H1 (cell line): Measurements from ENCODE around the gene NPY2R. TPM values are rescaled to one million over a fixed set of nuclear protein-coding genes. Genes with fewer than 3 reads are reported as not detected.

ENCODE experiments used
- CTCF ChIA-PET: fragments of 300-600 bp; sonication (Branson Sonifier 250); formaldehyde crosslinking; loops from one replicate; lab custom pipeline; 2021; ENCODE audit not compliant: partially characterized antibody; lab: Charles Lee
- POLR2A ChIA-PET: fragments of 300-600 bp; sonication (Branson Sonifier 250); formaldehyde crosslinking; loops from one replicate; lab custom pipeline; 2021; ENCODE audit warnings: inconsistent platforms; ENCODE audit not compliant: partially characterized antibody; lab: Charles Lee
- DNase-seq, 2 experiments: peaks; one replicate each; pipeline versions ENCODE4 v3.0.0 to v3.0.0-alpha.2; 2010 to 2022; ENCODE audit warnings: low spot score in 2 of 2, low read depth in 1 of 2, mixed read lengths in 1 of 2
- FAIRE-seq: peaks from 2 replicates; lab custom pipeline; 2011; peaks lifted over from hg19 to GRCh38; lab: Jason Lieb, UNC
- H2AFZ ChIP-seq: 2 replicates; pipeline ENCODE4 v1.8.1; 2012; ENCODE audit warnings: low read length, inconsistent platforms
- H2AK5ac ChIP-seq: 2 replicates; pipeline ENCODE4 v1.6.1; 2013; ENCODE audit warnings: low read depth, low read length
- H2BK120ac ChIP-seq: replicated peaks from 2 replicates; pipeline ENCODE3; 2013; ENCODE audit warnings: low read depth, low read length, inconsistent platforms
- H2BK12ac ChIP-seq: 2 replicates; pipeline ENCODE4 v1.6.1; 2013; ENCODE audit warnings: low read depth, low read length
- H2BK15ac ChIP-seq: 2 replicates; pipeline ENCODE4 v1.6.1; 2013; ENCODE audit warnings: low read length
- H2BK20ac ChIP-seq: 2 replicates; pipeline ENCODE4 v1.6.1; 2013; ENCODE audit warnings: low read length
- H2BK5ac ChIP-seq: 2 replicates; pipeline ENCODE4 v1.6.1; 2013; ENCODE audit warnings: low read depth, low read length
- H3K14ac ChIP-seq: 2 replicates; pipeline ENCODE4 v1.6.1; 2013; ENCODE audit warnings: inconsistent platforms; ENCODE audit not compliant: insufficient read length
- H3K18ac ChIP-seq: 2 replicates; pipeline ENCODE4 v1.6.1; 2013; ENCODE audit warnings: low read length; ENCODE audit errors: extremely low read depth
- H3K23ac ChIP-seq: 2 replicates; pipeline ENCODE4 v1.6.1; 2013; ENCODE audit warnings: inconsistent platforms; ENCODE audit not compliant: insufficient read length
- H3K23me2 ChIP-seq: 2 replicates; pipeline ENCODE4 v1.6.1; 2013; ENCODE audit warnings: low read depth, low read length
- H3K27ac ChIP-seq: 2 replicates; pipeline ENCODE4 v1.6.1; 2011; ENCODE audit warnings: low read depth, low read length, inconsistent platforms
- H3K27me3 ChIP-seq, 4 experiments: replicated peaks in 1 of 4; 1 replicate in 1 of 4; 2 replicates in 3 of 4; pipeline versions ENCODE4 v1.6.1 to v1.8.1; 2011 to 2013; ENCODE audit warnings: low read length in 3 of 4, mild to moderate bottlenecking in 3 of 4, inconsistent platforms in 2 of 4, mixed read lengths in 2 of 4, moderate library complexity in 1 of 4; ENCODE audit not compliant: control insufficient read depth in 3 of 4, insufficient read depth in 3 of 4; ENCODE audit errors: extremely low read depth in 1 of 4
- H3K36me3 ChIP-seq, 4 experiments: 2 replicates each; pipeline versions ENCODE4 v1.6.1 to v1.8.1; 2011 to 2013; ENCODE audit warnings: mild to moderate bottlenecking in 4 of 4, low read length in 3 of 4, moderate library complexity in 2 of 4, control low read depth in 1 of 4, inconsistent platforms in 1 of 4; ENCODE audit not compliant: insufficient read depth in 4 of 4, control insufficient read depth in 2 of 4
- H3K4ac ChIP-seq: replicated peaks from 2 replicates; pipeline ENCODE3; 2013; ENCODE audit warnings: low read length, low read depth, mixed read lengths, inconsistent platforms; ENCODE audit not compliant: insufficient read length
- H3K4me1 ChIP-seq, 4 experiments: replicated peaks in 1 of 4; 1 replicate in 1 of 4; 2 replicates in 3 of 4; pipeline versions ENCODE4 v1.6.1 to v1.8.1; 2011 to 2013; ENCODE audit warnings: low read length in 3 of 4, inconsistent platforms in 2 of 4, mixed read lengths in 1 of 4; ENCODE audit not compliant: insufficient read depth in 4 of 4, control insufficient read depth in 3 of 4
- H3K4me2 ChIP-seq, 2 experiments: 2 replicates each; pipeline versions ENCODE4 v1.6.1 to v1.8.1; 2011 to 2013; ENCODE audit warnings: low read depth in 2 of 2, low read length in 2 of 2, control low read depth in 1 of 2, inconsistent platforms in 1 of 2, mild to moderate bottlenecking in 1 of 2; ENCODE audit not compliant: insufficient read depth in 1 of 2
- H3K4me3 ChIP-seq, 4 experiments: fragments of 200-600, 300-600 bp in 1 of 4; sonication (generic), shearing (Covaris generic), sonication (Bioruptor Twin) in 1 of 4; 2 replicates each; pipeline versions ENCODE4 v1.5.1 to v1.8.1; 2011 to 2016; ENCODE audit warnings: low read length in 4 of 4, low read depth in 3 of 4, control low read depth in 2 of 4, inconsistent platforms in 2 of 4, mild to moderate bottlenecking in 2 of 4, mixed read lengths in 1 of 4, moderate library complexity in 1 of 4; ENCODE audit not compliant: insufficient read depth in 2 of 4; ENCODE audit errors: extremely low read depth in 1 of 4
- H3K56ac ChIP-seq: replicated peaks from 2 replicates; pipeline ENCODE3; 2013; ENCODE audit warnings: low read depth, mild to moderate bottlenecking, mixed read lengths, low read length, inconsistent platforms; ENCODE audit not compliant: insufficient read length
- H3K79me1 ChIP-seq: 2 replicates; pipeline ENCODE4 v1.6.1; 2013; ENCODE audit warnings: low read depth, low read length, control low read depth
- H3K79me2 ChIP-seq, 2 experiments: 2 replicates each; pipeline versions ENCODE4 v1.6.1 to v1.8.1; 2012 to 2013; ENCODE audit warnings: low read length in 2 of 2, mild to moderate bottlenecking in 2 of 2, inconsistent platforms in 1 of 2; ENCODE audit not compliant: insufficient read depth in 2 of 2, control insufficient read depth in 1 of 2
- H3K9ac ChIP-seq, 4 experiments: replicated peaks in 1 of 4; 1 replicate in 1 of 4; 2 replicates in 3 of 4; pipeline versions ENCODE4 v1.6.1 to v1.8.1; 2011 to 2013; ENCODE audit warnings: low read depth in 3 of 4, low read length in 3 of 4, control low read depth in 2 of 4, mild to moderate bottlenecking in 2 of 4, moderate library complexity in 2 of 4, inconsistent platforms in 1 of 4; ENCODE audit errors: extremely low read depth in 1 of 4
- H3K9me3 ChIP-seq, 2 experiments: 2 replicates each; pipeline versions ENCODE4 v1.6.1 to v1.8.1; 2012 to 2013; ENCODE audit warnings: mild to moderate bottlenecking in 2 of 2, moderate library complexity in 2 of 2, control low read depth in 1 of 2, inconsistent platforms in 1 of 2, low read depth in 1 of 2, low read length in 1 of 2, mixed read lengths in 1 of 2; ENCODE audit not compliant: insufficient read depth in 2 of 2
- H4K20me1 ChIP-seq, 2 experiments: replicated peaks in 1 of 2; 2 replicates each; pipeline versions ENCODE3 to v1.8.1; 2011 to 2013; ENCODE audit warnings: inconsistent platforms in 2 of 2, low read length in 2 of 2, mild to moderate bottlenecking in 1 of 2; ENCODE audit not compliant: insufficient read depth in 2 of 2, control insufficient read depth in 1 of 2
- H4K5ac ChIP-seq: 2 replicates; pipeline ENCODE4 v1.6.1; 2013; ENCODE audit warnings: low read length, low read depth, mixed read lengths, inconsistent platforms; ENCODE audit not compliant: insufficient read length
- H4K8ac ChIP-seq: 2 replicates; pipeline ENCODE4 v1.8.0; 2013; ENCODE audit warnings: mild to moderate bottlenecking, moderate library complexity, low read length, inconsistent platforms; ENCODE audit not compliant: insufficient read depth; ENCODE audit errors: extremely low read depth
- H4K91ac ChIP-seq: replicated peaks from 2 replicates; pipeline ENCODE3; 2013; ENCODE audit warnings: low read length, mixed read lengths, inconsistent platforms; ENCODE audit not compliant: insufficient read length
- CBX8 ChIP-seq: fragments of 300-800, 300-1000 bp; sonication (generic); IDR thresholded peaks from 2 replicates; pipeline ENCODE4 v1.7.1; 2016; ENCODE audit warnings: low read depth, low read length, borderline replicate concordance
- CTCF ChIP-seq, 3 experiments: IDR thresholded peaks; 1 replicate in 2 of 3; 2 replicates in 1 of 3; pipeline versions ENCODE4 v1.5.1 to v1.6.1; 2011; ENCODE audit warnings: low read length in 3 of 3, mild to moderate bottlenecking in 3 of 3, inconsistent platforms in 2 of 3, low read depth in 1 of 3, moderate library complexity in 1 of 3; ENCODE audit not compliant: insufficient read depth in 1 of 3; ENCODE audit errors: control extremely low read depth in 1 of 3
- FOSL1 ChIP-seq: IDR thresholded peaks from 2 replicates; pipeline ENCODE4 v1.6.1; 2011; ENCODE audit warnings: mild to moderate bottlenecking, low read depth, low read length, moderate library complexity; ENCODE audit not compliant: insufficient read depth
- JUND ChIP-seq: IDR thresholded peaks from 2 replicates; pipeline ENCODE4 v1.6.1; 2011; ENCODE audit warnings: mild to moderate bottlenecking, improper control_type of control experiment, low read length
- POLR2AphosphoS5 ChIP-seq: IDR thresholded peaks from 2 replicates; pipeline ENCODE4 v1.6.1; 2011; ENCODE audit warnings: low read depth, low read length
- RAD21 ChIP-seq, 2 experiments: IDR thresholded peaks in 1 of 2; conservative IDR thresholded peaks in 1 of 2; 2 replicates each; pipeline ENCODE4 v1.6.1; 2011; ENCODE audit warnings: low read depth in 2 of 2, low read length in 2 of 2, improper control_type of control experiment in 1 of 2, inconsistent platforms in 1 of 2, mild to moderate bottlenecking in 1 of 2, moderate library complexity in 1 of 2
- SIN3A ChIP-seq, 2 experiments: IDR thresholded peaks in 1 of 2; conservative IDR thresholded peaks in 1 of 2; 2 replicates each; pipeline ENCODE4 v1.6.1; 2011 to 2012; ENCODE audit warnings: low read length in 2 of 2, improper control_type of control experiment in 1 of 2, low read depth in 1 of 2, mild to moderate bottlenecking in 1 of 2
- SP1 ChIP-seq: IDR thresholded peaks from 2 replicates; pipeline ENCODE4 v1.6.1; 2011; ENCODE audit warnings: low read depth, low read length
- SP2 ChIP-seq: IDR thresholded peaks from 2 replicates; pipeline ENCODE4 v1.6.1; 2012; ENCODE audit warnings: mild to moderate bottlenecking, low read length, inconsistent platforms
- USF2 ChIP-seq: IDR thresholded peaks from 2 replicates; pipeline ENCODE4 v1.6.1; 2011; ENCODE audit warnings: low read length, improper control_type of control experiment
- WGBS, 2 experiments: shearing (Covaris generic) in 1 of 2; methylation state at CpG; one replicate each; pipeline versions ENCODE4 v1.1.6 to v1.1.7; 2013 to 2015; ENCODE audit warnings: low lambda C conversion rate in 2 of 2, mixed read lengths in 2 of 2, inconsistent platforms in 1 of 2, low coverage in 1 of 2, missing lambda C conversion rate in 1 of 2; ENCODE audit not compliant: insufficient replicate concordance in 2 of 2, insufficient coverage in 1 of 2, insufficient read length in 1 of 2; ENCODE audit errors: extremely low coverage in 1 of 2, missing lambda C conversion rate in 1 of 2; 5-methylcytosine and 5-hydroxymethylcytosine counted together
- polyA plus RNA-seq, 7 experiments: library from polyadenylated mRNA; depleted of rRNA in 3 of 7; stranded (reverse) in 5 of 7; unstranded in 2 of 7; fragments of >200 nt in 5 of 7; fragments of 200-250 nt in 2 of 7; gene quantifications; 1 replicate in 5 of 7; 2 replicates in 1 of 7; 4 replicates in 1 of 7; pipeline versions ENCODE4 v1.2.1 to v1.2.3, GENCODE V29; 2011 to 2013; ENCODE audit warnings: missing spikeins in 2 of 7, mixed read lengths in 2 of 7
- total RNA-seq: library from RNA; stranded (reverse); fragmentation: NEBNext Ultra II Directional; extraction: Animal tissue kit (Norgen Biotek cat#: 25700); gene quantifications from 2 replicates; pipeline ENCODE4 v1.2.1, GENCODE V29; 2021

NPY2R gene
- total and polyA plus RNA-seq, 2 of the 8 experiments (the other 6 are each of a cell fraction or from before 2014, with no cell fraction given), result 0.09 to 0.41 TPM

GRCh38 chr4:155252327-155252726 is 43.9 kb downstream of the NPY2R start:
- Histone ChIP-seq H3K4me3 (no peak overlapping the region), H2BK12ac (no peak overlapping the region), H4K20me1 (no peaks in the 10 kb centered on the region), H3K27ac (no peak overlapping the region), H2AK5ac (no peak overlapping the region), H2BK120ac (no peak overlapping the region), H3K79me2 (no peaks in the 10 kb centered on the region), H4K91ac (no peak overlapping the region), H3K9me3 (no peaks in the 10 kb centered on the region), H3K23me2 (no peaks in the 10 kb centered on the region), H2BK20ac (no peak overlapping the region), H2BK15ac (no peak overlapping the region), H2AFZ (no peak overlapping the region), H3K14ac (no peak overlapping the region), H3K4me1 (no peaks in the 10 kb centered on the region; a peak in 1 of 7 replicates), H3K79me1 (no peaks in the 10 kb centered on the region), H3K27me3 (no peaks in the 10 kb centered on the region), H3K4me2 (no peak overlapping the region), H4K8ac (no peak overlapping the region), H3K18ac (no peak overlapping the region), H3K36me3 (no peaks in the 10 kb centered on the region), H3K4ac (no peak overlapping the region), H4K5ac (no peak overlapping the region), H3K9ac (no peak overlapping the region), H3K23ac (no peak overlapping the region), H2BK5ac (no peak overlapping the region), H3K56ac (no peak overlapping the region)
- POLR2A ChIA-PET, result no interaction called here
- CTCF ChIA-PET, result interaction anchor here (0.6 to 1.3 kb wide), 2 partner anchors 226 to 534 kb away, joined by 4 to 5 read pairs; no protein-coding TSS in a partner anchor
- FAIRE-seq (no peak), DNase-seq (no peak)
- 92% methylated on average over 1 of the region's 1 CpG; no CpG with 5 or more reads in 1 of the 2 experiments for WGBS, 2 experiments
- TF ChIP-seq USF2, result no peak
- TF ChIP-seq SP1, result no peak
- no peak for TF ChIP-seq RAD21 (IDR thresholded peaks at IDR 0.05 in 1 of 2, conservative IDR thresholded peaks at IDR 0.05 in 1 of 2; ENCODE audit: low read depth in 2 of 2, low read length in 2 of 2)
- no peak for TF ChIP-seq SP2
- TF ChIP-seq FOSL1, result no peak
- no peak for TF ChIP-seq CBX8
- no peak for TF ChIP-seq POLR2AphosphoS5
- TF ChIP-seq JUND, result no peak
- TF ChIP-seq SIN3A (conservative IDR thresholded peaks at IDR 0.05 in 1 of 2, IDR thresholded peaks at IDR 0.05 in 1 of 2; ENCODE audit: low read depth in 1 of 2, low read length in 2 of 2), result no peak
- TF ChIP-seq CTCF (IDR thresholded peaks at IDR 0.05; ENCODE audit: control extremely low read depth in 1 of 3, insufficient read depth in 1 of 3, low read depth in 1 of 3, low read length in 3 of 3), result no peak
